Spleen (tissue), 7 donors: Measurements from ENCODE around the gene CDK11A.
"Not testable (repeated sequence)": the region's sequence is repeated elsewhere in the genome, so short reads cannot be mapped to it uniquely, and the experiment has no call there.

Experiments
- POLR2AphosphoS5 ChIP-seq, 3 donors: sonication (generic); formaldehyde crosslinking; IDR thresholded peaks; one replicate each; pipeline ENCODE4 v1.5.1; 2017; ENCODE audit warnings: antibody characterized with exemption in 3 of 3
- TF ChIP-seq, protein P1 (sequence below), 11 experiments: fragments of 200-600 bp in 7 of 11; fragments of 450-650 bp in 4 of 11; sonication (generic) in 4 of 11; IDR thresholded peaks in 8 of 11; conservative IDR thresholded peaks in 3 of 11; 1 replicate in 7 of 11; 2 replicates in 4 of 11; pipeline versions ENCODE4 v1.4.0 to v1.8.0; 2016 to 2021; ENCODE audit warnings: antibody characterized with exemption in 11 of 11, inconsistent platforms in 4 of 11, mild to moderate bottlenecking in 1 of 11
- donor health status: DM: no; HTN: no; CAD: no; lungs with moderate emphysema.
- donor health status: DM: no; HTN: no; CAD: no.
- donor health status: DM: no; HTN: no; CAD: no.

DNA sequence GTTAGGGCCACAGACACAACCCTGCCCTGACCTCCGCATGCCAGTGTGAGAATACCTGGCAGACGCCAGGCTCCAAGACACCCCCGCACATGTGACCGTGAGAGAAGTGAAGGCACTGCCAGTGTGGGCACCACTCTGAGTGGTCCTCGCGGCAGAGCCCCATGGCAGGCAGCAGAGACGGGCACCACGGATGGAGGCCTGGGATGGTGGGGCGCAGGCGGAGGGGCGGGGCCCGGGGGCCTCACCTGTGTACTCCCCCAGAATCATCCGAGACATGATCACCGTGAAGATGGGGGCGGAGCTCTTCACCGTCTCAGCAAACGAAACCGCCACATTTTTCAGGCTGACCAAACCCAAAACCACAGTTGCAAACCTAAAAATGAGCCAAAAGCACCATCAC, 48.9 kb downstream of the CDK11A start:
- TF ChIP-seq, protein P1, sequence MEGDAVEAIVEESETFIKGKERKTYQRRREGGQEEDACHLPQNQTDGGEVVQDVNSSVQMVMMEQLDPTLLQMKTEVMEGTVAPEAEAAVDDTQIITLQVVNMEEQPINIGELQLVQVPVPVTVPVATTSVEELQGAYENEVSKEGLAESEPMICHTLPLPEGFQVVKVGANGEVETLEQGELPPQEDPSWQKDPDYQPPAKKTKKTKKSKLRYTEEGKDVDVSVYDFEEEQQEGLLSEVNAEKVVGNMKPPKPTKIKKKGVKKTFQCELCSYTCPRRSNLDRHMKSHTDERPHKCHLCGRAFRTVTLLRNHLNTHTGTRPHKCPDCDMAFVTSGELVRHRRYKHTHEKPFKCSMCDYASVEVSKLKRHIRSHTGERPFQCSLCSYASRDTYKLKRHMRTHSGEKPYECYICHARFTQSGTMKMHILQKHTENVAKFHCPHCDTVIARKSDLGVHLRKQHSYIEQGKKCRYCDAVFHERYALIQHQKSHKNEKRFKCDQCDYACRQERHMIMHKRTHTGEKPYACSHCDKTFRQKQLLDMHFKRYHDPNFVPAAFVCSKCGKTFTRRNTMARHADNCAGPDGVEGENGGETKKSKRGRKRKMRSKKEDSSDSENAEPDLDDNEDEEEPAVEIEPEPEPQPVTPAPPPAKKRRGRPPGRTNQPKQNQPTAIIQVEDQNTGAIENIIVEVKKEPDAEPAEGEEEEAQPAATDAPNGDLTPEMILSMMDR (IDR thresholded peaks at IDR 0.05 in 8 of 11, conservative IDR thresholded peaks at IDR 0.05 in 3 of 11) = not testable (repeated sequence)
- not testable (repeated sequence) for TF ChIP-seq POLR2AphosphoS5 (IDR thresholded peaks at IDR 0.05)
